ENCODE measurements around the gene TMEM245.

The TMEM245 gene

DNA sequence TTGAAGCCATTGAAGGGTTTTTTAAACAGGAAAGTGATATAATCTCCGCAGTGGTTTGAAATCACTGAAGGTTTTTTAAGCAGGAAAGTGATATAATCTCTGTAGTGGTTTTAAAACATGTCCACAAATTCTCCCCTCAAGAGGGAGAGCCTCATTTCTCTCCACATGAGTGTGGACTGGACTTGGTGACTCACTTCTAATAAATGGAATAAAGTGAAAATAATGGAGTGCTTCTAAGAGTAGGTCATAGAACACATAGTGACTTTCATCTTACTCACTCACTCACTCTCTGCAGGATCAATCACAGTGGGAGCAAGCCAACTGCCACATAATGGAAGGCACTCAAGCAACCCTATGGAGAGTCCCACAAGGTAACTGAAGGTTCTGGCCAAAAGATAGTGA, 118.5 kb downstream of the TMEM245 start:
- Histone ChIP-seq H3K27ac (ENCODE audit: low read depth, low read length) (no peak overlapping the region), H3K27me3 (ENCODE audit: control insufficient read depth, low read length) (no peaks in the 10 kb centered on the region), H3K9me3 (ENCODE audit: control insufficient read depth, insufficient read depth, low read length) (peaks cover 7% of the 10 kb centered on the region; the same call in 1 of the 2 replicates), H3K4me2 (ENCODE audit: low read length) (no peak overlapping the region), H3K79me2 (ENCODE audit: control insufficient read depth, low read length) (peaks cover 30% of the 10 kb centered on the region), H3K4me1 (ENCODE audit: control insufficient read depth, low read length) (no peaks in the 10 kb centered on the region), H3F3A (ENCODE audit: control insufficient read depth, insufficient read depth) (no peaks in the 10 kb centered on the region), H3K4me3 (ENCODE audit: low read length) (no peak overlapping the region), H3K9me2 (replicated peaks; ENCODE audit: control insufficient read depth, low read length) (no peaks in the 10 kb centered on the region), H3K36me3 (ENCODE audit: control insufficient read depth, low read length) (no peaks in the 10 kb centered on the region), H4K20me1 (ENCODE audit: control insufficient read depth, insufficient read depth, low read depth, low read length) (no peaks in the 10 kb centered on the region)
- TF ChIP-seq, protein P1, sequence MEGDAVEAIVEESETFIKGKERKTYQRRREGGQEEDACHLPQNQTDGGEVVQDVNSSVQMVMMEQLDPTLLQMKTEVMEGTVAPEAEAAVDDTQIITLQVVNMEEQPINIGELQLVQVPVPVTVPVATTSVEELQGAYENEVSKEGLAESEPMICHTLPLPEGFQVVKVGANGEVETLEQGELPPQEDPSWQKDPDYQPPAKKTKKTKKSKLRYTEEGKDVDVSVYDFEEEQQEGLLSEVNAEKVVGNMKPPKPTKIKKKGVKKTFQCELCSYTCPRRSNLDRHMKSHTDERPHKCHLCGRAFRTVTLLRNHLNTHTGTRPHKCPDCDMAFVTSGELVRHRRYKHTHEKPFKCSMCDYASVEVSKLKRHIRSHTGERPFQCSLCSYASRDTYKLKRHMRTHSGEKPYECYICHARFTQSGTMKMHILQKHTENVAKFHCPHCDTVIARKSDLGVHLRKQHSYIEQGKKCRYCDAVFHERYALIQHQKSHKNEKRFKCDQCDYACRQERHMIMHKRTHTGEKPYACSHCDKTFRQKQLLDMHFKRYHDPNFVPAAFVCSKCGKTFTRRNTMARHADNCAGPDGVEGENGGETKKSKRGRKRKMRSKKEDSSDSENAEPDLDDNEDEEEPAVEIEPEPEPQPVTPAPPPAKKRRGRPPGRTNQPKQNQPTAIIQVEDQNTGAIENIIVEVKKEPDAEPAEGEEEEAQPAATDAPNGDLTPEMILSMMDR (IDR thresholded peaks at IDR 0.05; ENCODE audit: low read depth, low read length, poor library complexity, severe bottlenecking), result no peak
- TF ChIP-seq EZH2phosphoT487 (IDR thresholded peaks at IDR 0.05; ENCODE audit: borderline replicate concordance, low read length), result no peak

DNA sequence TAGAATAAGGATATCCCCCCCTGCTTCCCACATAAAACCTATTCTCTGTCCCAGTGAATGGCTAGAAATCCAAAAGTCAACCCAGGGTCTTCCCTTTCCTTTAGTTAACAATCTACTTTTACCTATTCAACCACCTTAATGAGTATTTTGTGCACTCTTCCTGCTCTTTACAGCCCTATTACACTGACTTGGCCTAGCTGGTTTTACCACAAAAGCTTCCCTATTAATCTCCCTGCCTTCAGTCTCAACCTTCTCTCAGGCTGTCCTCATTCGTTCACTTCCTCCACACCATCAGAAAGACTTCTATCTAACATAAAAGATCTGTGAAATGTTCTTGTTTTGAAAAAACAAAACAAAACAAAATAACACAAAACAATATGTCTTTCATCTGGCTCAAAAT, 122.6 kb downstream of the TMEM245 start:
- Histone ChIP-seq H3K4me3 (ENCODE audit: low read length) (no peak overlapping the region), H3K79me2 (ENCODE audit: control insufficient read depth, low read length) (peaks cover 13% of the 10 kb centered on the region), H3F3A (ENCODE audit: control insufficient read depth, insufficient read depth) (no peaks in the 10 kb centered on the region), H3K4me2 (ENCODE audit: low read length) (no peak overlapping the region), H3K36me3 (ENCODE audit: control insufficient read depth, low read length) (peaks cover 6% of the 10 kb centered on the region; the same call in 1 of the 2 replicates), H3K9me2 (replicated peaks; ENCODE audit: control insufficient read depth, low read length) (no peaks in the 10 kb centered on the region), H3K9me3 (ENCODE audit: control insufficient read depth, insufficient read depth, low read length) (no peaks in the 10 kb centered on the region), H3K27ac (ENCODE audit: low read depth, low read length) (no peak overlapping the region), H3K4me1 (ENCODE audit: control insufficient read depth, low read length) (peaks cover 11% of the 10 kb centered on the region), H4K20me1 (ENCODE audit: control insufficient read depth, insufficient read depth, low read depth, low read length) (no peaks in the 10 kb centered on the region), H3K27me3 (ENCODE audit: control insufficient read depth, low read length) (no peaks in the 10 kb centered on the region)
- TF ChIP-seq EZH2phosphoT487 (IDR thresholded peaks at IDR 0.05; ENCODE audit: borderline replicate concordance, low read length), result no peak
- TF ChIP-seq, protein P1 (IDR thresholded peaks at IDR 0.05; ENCODE audit: low read depth, low read length, poor library complexity, severe bottlenecking), result no peak

DNA sequence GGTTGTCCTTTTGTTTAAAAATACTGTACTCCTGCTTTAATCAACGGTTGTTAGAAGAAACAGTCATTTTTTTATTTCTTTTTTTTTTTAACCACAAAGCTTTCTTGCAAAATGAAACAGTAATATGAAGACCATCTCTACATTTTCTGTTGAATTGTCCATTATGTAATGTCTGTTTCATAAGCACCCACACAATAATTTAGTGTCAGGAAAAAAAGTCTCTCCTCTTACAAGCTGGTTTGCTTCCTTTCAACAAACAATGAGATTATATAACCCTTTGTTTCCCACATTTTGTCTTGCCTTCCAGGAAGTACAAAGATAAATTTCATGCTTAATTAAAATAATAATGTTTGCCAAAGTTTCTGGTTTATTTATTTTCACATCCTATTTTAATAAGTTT, 123.1 kb downstream of the TMEM245 start:
- Histone ChIP-seq H3K9me2 (replicated peaks; ENCODE audit: control insufficient read depth, low read length) (no peaks in the 10 kb centered on the region), H3F3A (ENCODE audit: control insufficient read depth, insufficient read depth) (no peaks in the 10 kb centered on the region), H3K79me2 (ENCODE audit: control insufficient read depth, low read length) (peaks cover 10% of the 10 kb centered on the region), H3K4me3 (ENCODE audit: low read length) (no peak overlapping the region), H3K9me3 (ENCODE audit: control insufficient read depth, insufficient read depth, low read length) (no peaks in the 10 kb centered on the region), H3K4me1 (ENCODE audit: control insufficient read depth, low read length) (peaks cover 11% of the 10 kb centered on the region), H3K27ac (ENCODE audit: low read depth, low read length) (no peak overlapping the region), H4K20me1 (ENCODE audit: control insufficient read depth, insufficient read depth, low read depth, low read length) (no peaks in the 10 kb centered on the region), H3K27me3 (ENCODE audit: control insufficient read depth, low read length) (no peaks in the 10 kb centered on the region), H3K36me3 (ENCODE audit: control insufficient read depth, low read length) (peaks cover 7% of the 10 kb centered on the region; the same call in 1 of the 2 replicates), H3K4me2 (ENCODE audit: low read length) (no peak overlapping the region)
- TF ChIP-seq, protein P1 (IDR thresholded peaks at IDR 0.05; ENCODE audit: low read depth, low read length, poor library complexity, severe bottlenecking), result no peak
- no peak for TF ChIP-seq EZH2phosphoT487 (IDR thresholded peaks at IDR 0.05; ENCODE audit: borderline replicate concordance, low read length)

Data from DOHH2 (cell line).